SK-N-MC (cell line): Measurements from ENCODE around the gene ZCCHC14.

Experiments
- EZH2 ChIP-seq: fragments of 200-600 bp; sonication (generic); IDR thresholded peaks from one replicate; pipeline ENCODE4 v1.6.1; 2017; ENCODE audit warnings: antibody characterized with exemption
- POLR2AphosphoS5 ChIP-seq: IDR thresholded peaks from 2 replicates; pipeline ENCODE4 v1.6.1; 2012; ENCODE audit warnings: mild to moderate bottlenecking, low read depth, low read length, borderline replicate concordance

- TF ChIP-seq EZH2, result no peak
- no peak for TF ChIP-seq POLR2AphosphoS5
Observed at GRCh38 chr16:87416826-87417527, 75.8 kb downstream of the ZCCHC14 start.
